H1 (cell line): ENCODE results near the gene MFSD6L. TPM values are rescaled to one million over a fixed set of nuclear protein-coding genes. Genes with fewer than 3 reads are reported as not detected.

Experiments
- CREB1 ChIP-seq: IDR thresholded peaks from 2 replicates; pipeline ENCODE4 v1.6.1; 2012; ENCODE audit warnings: inconsistent platforms
- EZH2 ChIP-seq: fragments of 200-600 bp; sonication (generic); IDR thresholded peaks from 2 replicates; pipeline ENCODE4 v1.7.1; 2012; ENCODE audit warnings: low read depth, mild to moderate bottlenecking, moderate library complexity, low read length, inconsistent platforms; ENCODE audit not compliant: severe bottlenecking
- SIX5 ChIP-seq: IDR thresholded peaks from 2 replicates; pipeline ENCODE4 v1.6.1; 2011; ENCODE audit warnings: mild to moderate bottlenecking, low read depth, low read length
- SP1 ChIP-seq: IDR thresholded peaks from 2 replicates; pipeline ENCODE4 v1.6.1; 2011; ENCODE audit warnings: low read depth, low read length
- SP2 ChIP-seq: IDR thresholded peaks from 2 replicates; pipeline ENCODE4 v1.6.1; 2012; ENCODE audit warnings: mild to moderate bottlenecking, low read length, inconsistent platforms
- SP4 ChIP-seq: IDR thresholded peaks from 2 replicates; pipeline ENCODE4 v1.6.1; 2012; ENCODE audit warnings: low read length, inconsistent platforms
- polyA plus RNA-seq, 7 experiments: library from polyadenylated mRNA; depleted of rRNA in 3 of 7; stranded (reverse) in 5 of 7; unstranded in 2 of 7; fragments of >200 nt in 5 of 7; fragments of 200-250 nt in 2 of 7; gene quantifications; 1 replicate in 5 of 7; 2 replicates in 1 of 7; 4 replicates in 1 of 7; pipeline versions ENCODE4 v1.2.1 to v1.2.3, GENCODE V29; 2011 to 2013; ENCODE audit warnings: missing spikeins in 2 of 7, mixed read lengths in 2 of 7
- total RNA-seq: library from RNA; stranded (reverse); fragmentation: NEBNext Ultra II Directional; extraction: Animal tissue kit (Norgen Biotek cat#: 25700); gene quantifications from 2 replicates; pipeline ENCODE4 v1.2.1, GENCODE V29; 2021

MFSD6L gene
- total and polyA plus RNA-seq, 2 of the 8 experiments (the other 6 are each of a cell fraction or from before 2014, with no cell fraction given) = 2.6 to 2.7 TPM

GRCh38 chr17:8747742-8748141 is 51.4 kb downstream of the MFSD6L start (continued):
- no peak for TF ChIP-seq SP1
- TF ChIP-seq SP4 = no peak
- TF ChIP-seq SIX5 = no peak
- no peak for TF ChIP-seq CREB1
- TF ChIP-seq EZH2 = no peak
- TF ChIP-seq SP2 = no peak

Other genes starting within 250 kb of the MFSD6L start
- gene MYH10, start 168.6 kb downstream of the MFSD6L start, total RNA-seq = 283 and 289 TPM in 2 replicates
- gene MYH10, start 168.6 kb downstream of the MFSD6L start, polyA plus RNA-seq (2011; rRNA removed) = 64.1 and 80.8 TPM in 2 replicates
- not detected in 2 replicates for gene CCDC42, start 54.5 kb downstream of the MFSD6L start, total RNA-seq
- not detected in 2 replicates for gene CCDC42, start 54.5 kb downstream of the MFSD6L start, polyA plus RNA-seq (2011; rRNA removed)
- not detected in 2 replicates for gene SPDYE4, start 40.8 kb downstream of the MFSD6L start, total RNA-seq
- not detected in 2 replicates for gene SPDYE4, start 40.8 kb downstream of the MFSD6L start, polyA plus RNA-seq (2011; rRNA removed)
- gene PIK3R6, start 68.3 kb upstream of the MFSD6L start, total RNA-seq = 0.23 and 0.24 TPM in 2 replicates
- gene PIK3R6, start 68.3 kb upstream of the MFSD6L start, polyA plus RNA-seq (2011; rRNA removed) = 0.72 and 1.2 TPM in 2 replicates
- 4.3 and 4.5 TPM in 2 replicates for gene PIK3R5, start 166.3 kb upstream of the MFSD6L start, total RNA-seq
- gene PIK3R5, start 166.3 kb upstream of the MFSD6L start, polyA plus RNA-seq (2011; rRNA removed) = 2.7 and 4.2 TPM in 2 replicates
- gene NTN1, start 222.1 kb upstream of the MFSD6L start, total RNA-seq = 2.0 and 2.3 TPM in 2 replicates
- gene NTN1, start 222.1 kb upstream of the MFSD6L start, polyA plus RNA-seq (2011; rRNA removed) = 2.0 and 3.6 TPM in 2 replicates